Neutrophil (primary cell): ENCODE measurements around the gene NRARP.

Experiments
- H3K27ac ChIP-seq: fragments of 200-600 bp; sonication (generic); 2 replicates; pipeline ENCODE4 v1.5.1; 2016; ENCODE audit warnings: mild to moderate bottlenecking, moderate library complexity
- H3K27me3 ChIP-seq: fragments of 200-600 bp; sonication (generic); 2 replicates; pipeline ENCODE4 v1.6.0; 2016; ENCODE audit warnings: mild to moderate bottlenecking
- H3K36me3 ChIP-seq: fragments of 200-600 bp; sonication (generic); 2 replicates; pipeline ENCODE4 v1.5.1; 2017
- H3K4me1 ChIP-seq, 2 experiments: fragments of 200-600 bp in 1 of 2; sonication (generic) in 1 of 2; 1 replicate in 1 of 2; 2 replicates in 1 of 2; pipeline versions ENCODE4 v1.5.1 to v1.6.1; 2013 to 2016; ENCODE audit warnings: low read depth in 1 of 2, low read length in 1 of 2, mild to moderate bottlenecking in 1 of 2, moderate library complexity in 1 of 2; ENCODE audit not compliant: control insufficient read depth in 1 of 2, insufficient read depth in 1 of 2
- H3K4me3 ChIP-seq, 2 experiments: fragments of 200-600 bp in 1 of 2; sonication (generic) in 1 of 2; 1 replicate in 1 of 2; 2 replicates in 1 of 2; pipeline ENCODE4 v1.5.1; 2013 to 2016; ENCODE audit warnings: low read depth in 1 of 2, low read length in 1 of 2, mild to moderate bottlenecking in 1 of 2, moderate library complexity in 1 of 2
- H3K9me3 ChIP-seq: fragments of 200-600 bp; sonication (generic); 2 replicates; pipeline ENCODE4 v1.5.1; 2016
- TF ChIP-seq, protein P1 (sequence below): fragments of 200-600 bp; sonication (generic); IDR thresholded peaks from 2 replicates; pipeline ENCODE4 v1.5.1; 2016; ENCODE audit warnings: antibody characterized with exemption

The NRARP gene

DNA sequence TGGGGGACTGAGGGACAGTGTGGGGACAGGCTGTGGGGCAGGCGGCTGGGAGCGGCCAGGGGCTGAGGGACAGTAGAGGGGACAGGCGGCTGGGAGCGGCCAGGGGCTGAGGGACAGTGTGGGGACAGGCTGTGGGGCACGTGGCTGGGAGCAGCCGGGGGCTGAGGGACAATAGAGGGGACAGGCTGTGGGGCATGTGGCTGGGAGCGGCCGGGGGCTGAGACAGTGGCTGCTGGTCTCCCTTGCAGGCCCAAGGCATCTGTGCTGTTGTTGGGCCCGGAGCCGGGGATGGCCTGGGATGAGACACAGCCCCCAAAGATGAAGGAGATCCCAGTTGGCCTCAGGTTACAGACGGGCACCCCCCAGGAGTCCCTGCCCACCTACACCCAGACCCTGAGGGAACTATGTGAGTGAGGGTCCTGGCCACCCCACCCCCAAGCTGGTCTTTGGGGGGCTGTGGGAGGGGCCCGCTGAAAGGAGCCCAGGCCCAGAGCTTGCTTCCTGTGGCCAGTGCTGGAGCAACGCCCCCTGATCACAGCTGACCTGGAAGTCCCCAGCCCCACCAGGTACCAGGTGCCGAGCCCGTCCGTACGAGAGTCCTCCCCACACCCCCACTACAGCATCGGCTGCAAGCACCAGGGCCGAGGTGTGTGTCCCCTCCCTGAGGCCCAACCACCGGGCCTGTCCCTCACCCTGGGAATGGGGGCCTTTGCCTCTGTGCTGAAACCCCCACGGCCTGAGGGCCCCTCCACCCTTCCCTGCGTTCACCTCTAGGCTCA, 50.4 kb downstream of the NRARP start:
- Histone ChIP-seq H3K9me3 (no peaks in the 10 kb centered on the region), H3K27me3 (no peaks in the 10 kb centered on the region), H3K4me1 (peaks cover 20 to 24% of the 10 kb centered on the region in 2 experiments), H3K4me3 (no peak overlapping the region), H3K36me3 (peaks cover 5% of the 10 kb centered on the region), H3K27ac (no peak overlapping the region)
- TF ChIP-seq, protein P1, sequence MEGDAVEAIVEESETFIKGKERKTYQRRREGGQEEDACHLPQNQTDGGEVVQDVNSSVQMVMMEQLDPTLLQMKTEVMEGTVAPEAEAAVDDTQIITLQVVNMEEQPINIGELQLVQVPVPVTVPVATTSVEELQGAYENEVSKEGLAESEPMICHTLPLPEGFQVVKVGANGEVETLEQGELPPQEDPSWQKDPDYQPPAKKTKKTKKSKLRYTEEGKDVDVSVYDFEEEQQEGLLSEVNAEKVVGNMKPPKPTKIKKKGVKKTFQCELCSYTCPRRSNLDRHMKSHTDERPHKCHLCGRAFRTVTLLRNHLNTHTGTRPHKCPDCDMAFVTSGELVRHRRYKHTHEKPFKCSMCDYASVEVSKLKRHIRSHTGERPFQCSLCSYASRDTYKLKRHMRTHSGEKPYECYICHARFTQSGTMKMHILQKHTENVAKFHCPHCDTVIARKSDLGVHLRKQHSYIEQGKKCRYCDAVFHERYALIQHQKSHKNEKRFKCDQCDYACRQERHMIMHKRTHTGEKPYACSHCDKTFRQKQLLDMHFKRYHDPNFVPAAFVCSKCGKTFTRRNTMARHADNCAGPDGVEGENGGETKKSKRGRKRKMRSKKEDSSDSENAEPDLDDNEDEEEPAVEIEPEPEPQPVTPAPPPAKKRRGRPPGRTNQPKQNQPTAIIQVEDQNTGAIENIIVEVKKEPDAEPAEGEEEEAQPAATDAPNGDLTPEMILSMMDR: no peak

GRCh38 chr9:137251194-137251461, 50.9 kb downstream of the NRARP start, which contains the start of gene STPG3:
STPG3 (plus strand) TSS chr9:137251286; CDS start chr9:137251287, 1 bp downstream.
- H3K27me3 ChIP-seq: no peaks in the 10 kb centered on the region
- no peak within 1 kb of the TSS for H3K27ac ChIP-seq
- TF ChIP-seq, protein P1: no peak
- peaks cover 14 to 19% of the 10 kb centered on the region in 2 experiments for H3K4me1 ChIP-seq
- no peaks in the 10 kb centered on the region for H3K9me3 ChIP-seq
- no peaks in the 10 kb centered on the region for H3K36me3 ChIP-seq
- no peak within 1 kb of the TSS for H3K4me3 ChIP-seq

- peaks cover 9 to 13% of the 10 kb centered on the region in 2 experiments for H3K4me1 ChIP-seq
- no peaks in the 10 kb centered on the region for H3K27me3 ChIP-seq
- H3K27ac ChIP-seq: no peak overlapping the region
- no peak overlapping the region for H3K4me3 ChIP-seq
- no peaks in the 10 kb centered on the region for H3K36me3 ChIP-seq
- TF ChIP-seq, protein P1: no peak
- no peaks in the 10 kb centered on the region for H3K9me3 ChIP-seq
These were observed 51.5 kb downstream of the NRARP start for GRCh38 chr9:137250329-137251193.
